Activated naive CD4-positive, alpha-beta T cell treated with anti-CD3 and anti-CD28 coated beads, Interleukin-2, amount 50 U/mL, for 72 hours (primary cell): ENCODE data around the gene PMF1. TPM values are rescaled to one million over a fixed set of nuclear protein-coding genes. Genes with fewer than 3 reads are reported as not detected.
A peak's percentile ranks its signal among the peaks of the same experiment; 100 is the strongest.
"Not testable (repeated sequence)": the region's sequence is repeated elsewhere in the genome, so short reads cannot be mapped to it uniquely, and the experiment has no call there.

Source experiments
- ATAC-seq, 2 donors: fragments of 150-1000 bp; cut with Tn5 transposase; 2 replicates each; pipeline ENCODE4 v1.10.0; 2021; ENCODE audit warnings: mild to moderate bottlenecking in 2 of 2, moderate library complexity in 2 of 2
- DNase-seq, 2 donors: peaks; one replicate each; pipeline ENCODE4 v3.0.0; 2021 to 2022; ENCODE audit warnings: low spot score in 2 of 2
- H3K27ac Mint-ChIP-seq, 2 donors: one replicate each; pipeline ENCODE4 v1.8.0; 2022; ENCODE audit warnings: mild to moderate bottlenecking in 2 of 2, mixed read lengths in 2 of 2
- H3K36me3 Mint-ChIP-seq, 2 donors: one replicate each; pipeline ENCODE4 v1.8.0; 2022; ENCODE audit warnings: mixed read lengths in 2 of 2
- H3K9me3 Mint-ChIP-seq, 2 donors: one replicate each; pipeline ENCODE4 v1.8.0; 2022; ENCODE audit warnings: mixed read lengths in 2 of 2
- total RNA-seq, 2 donors: library from RNA; stranded (reverse); gene quantifications; one replicate each; pipeline ENCODE4 v1.2.3, GENCODE V29; 2022

Gene PMF1
- total RNA-seq, 2 donors from 2014 or later: 120 to 156 TPM

DNA sequence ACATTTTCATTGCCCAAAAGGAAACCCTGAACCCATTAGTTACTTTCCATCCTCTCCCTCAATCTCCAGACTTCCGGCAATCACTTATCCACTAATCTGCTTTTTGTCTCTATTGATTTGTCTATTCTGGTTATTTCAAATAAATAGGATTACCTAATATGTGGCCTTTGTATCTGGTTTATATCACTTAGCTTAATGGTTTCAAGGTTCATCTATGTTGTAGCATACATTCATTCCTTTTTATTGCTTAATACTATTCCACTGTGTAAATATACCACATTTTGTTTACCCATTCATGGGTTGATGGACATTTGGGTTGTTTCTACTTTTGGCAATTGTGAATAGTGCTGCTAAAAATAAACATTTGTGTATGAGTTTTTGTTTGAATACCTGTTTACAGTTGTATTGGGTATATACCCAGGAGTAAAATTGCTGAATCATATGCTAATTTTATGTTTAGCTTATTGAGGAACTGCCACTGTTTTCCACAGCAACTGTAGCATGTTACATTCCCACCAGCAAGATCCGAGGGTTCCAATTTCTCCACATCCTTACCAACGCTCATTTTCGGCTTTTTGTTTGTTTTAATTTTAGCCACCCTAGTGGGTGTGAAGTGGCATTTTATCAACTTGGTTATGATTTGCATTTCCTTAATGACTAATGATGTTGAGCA lies 21.4 kb upstream of the PMF1 start:
- no peak for ATAC-seq
- H3K9me3 Mint-ChIP-seq: no peaks in the 10 kb centered on the region
- no peak overlapping the region for H3K27ac Mint-ChIP-seq
- DNase-seq: no peak
- peaks cover 27 to 35% of the 10 kb centered on the region in 2 donors for H3K36me3 Mint-ChIP-seq

- DNase-seq: no peak
- ATAC-seq: no peak
- Mint-ChIP-seq H3K27ac (peak overlapping the region; percentile 94 to 98), H3K36me3 (peaks cover 29 to 45% of the 10 kb centered on the region in 2 donors), H3K9me3 (no peaks in the 10 kb centered on the region)
These were observed 19.7 kb upstream of the PMF1 start for GRCh38 chr1:156193208-156193487.

DNA sequence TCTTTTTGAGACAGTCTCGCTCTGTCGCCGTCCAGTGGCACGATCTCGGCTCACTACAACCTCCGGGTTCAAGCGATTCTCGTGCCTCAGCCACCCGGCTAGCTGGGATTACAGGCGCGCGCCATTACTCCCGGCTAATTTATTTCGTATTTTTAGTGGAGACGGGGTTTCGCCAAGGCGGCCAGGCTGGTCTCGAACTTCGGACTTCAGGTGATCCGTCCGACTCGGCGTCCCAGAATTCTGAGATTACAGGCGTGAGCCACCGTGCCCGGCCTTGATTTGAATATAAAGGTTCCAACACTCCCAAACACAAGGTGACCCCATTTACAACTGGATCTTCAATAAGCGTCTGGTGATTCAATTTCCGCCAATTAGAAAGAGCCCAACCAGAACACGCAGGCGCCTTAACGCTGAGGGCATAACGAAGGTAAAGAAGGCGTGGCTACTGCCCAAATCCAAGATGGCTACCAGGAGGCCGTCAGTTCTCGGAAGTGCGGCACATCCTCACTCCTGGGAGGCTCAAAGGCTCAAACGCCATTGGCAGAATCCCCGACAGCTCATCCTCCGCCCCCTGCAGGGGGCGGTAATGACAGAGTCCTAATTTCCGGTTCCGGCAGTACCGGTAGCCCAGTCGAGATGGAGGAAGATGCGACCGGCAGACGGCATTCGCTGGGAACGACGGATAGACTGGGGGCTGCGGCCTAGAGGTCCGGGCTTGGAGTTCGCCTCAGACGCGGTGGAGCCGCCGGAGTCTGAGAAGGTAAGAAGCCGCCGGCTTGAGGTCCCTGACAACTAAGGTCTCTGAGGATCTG lies 19.1 kb upstream of the PMF1 start, which contains the start of gene SLC25A44:
Gene SLC25A44, plus strand, starts transcription at position 617 of the 812 bp plus-strand sequence. CDS start 5,744 bp downstream, outside the sequence.
- ATAC-seq (peak; percentile 91 to 96), DNase-seq (peak; percentile 97 to 99)
- no peaks in the 10 kb centered on the region for H3K9me3 Mint-ChIP-seq
- peak within 1 kb of the TSS; percentile 94 to 98 for H3K27ac Mint-ChIP-seq
- H3K36me3 Mint-ChIP-seq: peaks cover 29 to 49% of the 10 kb centered on the region in 2 donors

DNA sequence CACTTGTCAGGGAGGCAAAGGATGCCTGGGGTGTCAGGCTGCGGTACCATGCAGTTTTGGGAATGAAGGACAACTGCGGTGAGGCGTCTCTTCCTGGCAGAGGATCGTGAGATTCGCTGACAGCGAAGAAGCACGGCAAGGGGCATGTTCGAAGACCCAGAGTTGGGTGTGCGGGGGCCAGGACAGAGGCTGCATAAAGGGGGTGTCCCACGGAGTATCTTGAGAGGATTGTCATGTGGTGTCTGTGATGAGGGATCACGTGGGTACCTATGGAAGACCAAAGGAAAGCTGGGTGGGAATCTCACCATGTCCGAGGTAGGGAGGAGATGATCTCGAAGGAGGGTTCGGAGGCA lies 18.5 kb upstream of the PMF1 start:
- Mint-ChIP-seq H3K36me3 (peaks cover 32 to 55% of the 10 kb centered on the region in 2 donors), H3K27ac (peak overlapping the region; percentile 94 to 98), H3K9me3 (no peaks in the 10 kb centered on the region)
- ATAC-seq: no peak
- no peak for DNase-seq

- ATAC-seq: no peak
- peaks cover 46 to 65% of the 10 kb centered on the region in 2 donors for H3K36me3 Mint-ChIP-seq
- no peak for DNase-seq
- H3K27ac Mint-ChIP-seq: peak overlapping the region; percentile 57 to 76
- no peaks in the 10 kb centered on the region for H3K9me3 Mint-ChIP-seq
These were observed 17.0 kb upstream of the PMF1 start for GRCh38 chr1:156195853-156196252.

- peaks cover 46 to 65% of the 10 kb centered on the region in 2 donors for H3K36me3 Mint-ChIP-seq
- no peaks in the 10 kb centered on the region for H3K9me3 Mint-ChIP-seq
- peak overlapping the region in 1 of 2 donors; percentile 90 for H3K27ac Mint-ChIP-seq
- no peak for DNase-seq
- no peak for ATAC-seq
These were observed 16.4 kb upstream of the PMF1 start for GRCh38 chr1:156196445-156196844.

DNA sequence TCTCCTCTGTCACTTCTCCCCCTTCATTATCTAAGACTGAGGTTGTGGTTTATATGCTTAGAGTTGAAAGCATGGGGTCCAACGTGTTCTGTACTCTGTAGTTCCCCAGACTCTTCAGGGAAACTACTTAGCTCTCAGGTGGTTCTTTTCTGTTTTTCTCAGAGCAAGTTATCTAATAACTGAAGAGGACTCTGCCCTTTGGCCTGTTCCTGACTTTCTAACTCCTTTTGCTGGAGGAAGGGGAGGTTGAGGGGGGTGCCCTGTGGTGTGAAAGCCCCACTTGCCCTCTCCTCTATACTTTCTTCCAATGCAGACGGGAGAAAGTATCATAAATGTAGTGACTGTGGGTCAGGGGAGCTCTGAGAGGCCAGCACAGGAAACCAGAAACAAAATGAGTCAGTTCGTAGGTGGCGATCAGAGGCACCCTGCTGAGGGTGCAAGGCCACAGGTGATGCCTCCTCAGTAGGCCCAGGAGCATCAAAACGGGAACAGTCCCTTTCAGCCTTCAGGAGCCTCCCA lies 13.9 kb upstream of the PMF1 start:
- H3K27ac Mint-ChIP-seq: peak overlapping the region; percentile 83 to 90
- ATAC-seq (peak; percentile 80 to 87), DNase-seq (peak in 1 of 2 donors; percentile 79)
- peaks cover 37 to 55% of the 10 kb centered on the region in 2 donors for H3K36me3 Mint-ChIP-seq
- H3K9me3 Mint-ChIP-seq: no peaks in the 10 kb centered on the region

DNA sequence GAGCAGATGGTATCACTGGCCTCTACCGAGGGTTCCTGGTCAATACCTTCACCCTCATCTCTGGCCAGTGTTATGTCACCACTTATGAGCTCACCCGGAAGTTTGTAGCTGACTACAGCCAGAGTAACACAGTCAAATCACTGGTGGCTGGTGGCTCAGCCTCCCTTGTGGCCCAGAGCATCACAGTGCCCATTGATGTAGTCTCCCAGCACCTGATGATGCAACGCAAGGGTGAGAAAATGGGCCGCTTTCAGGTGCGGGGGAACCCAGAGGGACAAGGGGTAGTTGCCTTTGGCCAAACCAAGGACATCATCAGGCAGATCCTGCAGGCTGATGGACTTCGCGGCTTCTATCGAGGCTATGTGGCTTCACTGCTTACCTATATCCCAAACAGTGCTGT lies 12.8 kb upstream of the PMF1 start:
- peak overlapping the region; percentile 83 to 90 for H3K27ac Mint-ChIP-seq
- H3K36me3 Mint-ChIP-seq: peaks cover 30 to 47% of the 10 kb centered on the region in 2 donors

DNA sequence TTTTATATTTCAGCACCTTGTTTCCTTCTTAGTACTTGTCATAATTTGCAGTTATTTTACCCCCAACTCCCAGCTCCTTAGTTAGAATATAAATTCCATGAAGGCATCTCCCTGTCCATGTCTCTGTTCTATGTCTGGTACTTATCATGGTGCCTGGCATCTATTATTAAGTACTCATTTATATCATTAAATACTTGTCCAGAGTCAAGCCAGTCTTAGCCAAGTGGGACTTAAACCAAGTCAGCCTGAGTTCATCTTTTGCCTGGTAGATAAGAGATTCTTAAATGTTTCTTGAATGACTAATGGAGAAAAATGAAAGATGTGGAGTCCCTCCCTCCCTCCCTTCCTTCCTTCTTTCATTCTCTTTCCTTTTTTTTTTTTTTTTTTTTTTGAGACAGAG lies 9.5 kb upstream of the PMF1 start:
- Mint-ChIP-seq H3K9me3 (no peaks in the 10 kb centered on the region), H3K36me3 (peaks cover 23 to 41% of the 10 kb centered on the region in 2 donors), H3K27ac (no peak overlapping the region)
- DNase-seq (no peak), ATAC-seq (no peak)

More for the DNA sequence above, 12.8 kb upstream of the PMF1 start:
- no peaks in the 10 kb centered on the region for H3K9me3 Mint-ChIP-seq
- ATAC-seq: peak in 1 of 2 donors; percentile 24
- DNase-seq: no peak

GRCh38 chr1:156204686-156205085 lies 8.1 kb upstream of the PMF1 start:
- H3K9me3 Mint-ChIP-seq: no peaks in the 10 kb centered on the region
- ATAC-seq (no peak), DNase-seq (no peak)
- H3K27ac Mint-ChIP-seq: no peak overlapping the region
- H3K36me3 Mint-ChIP-seq: peaks cover 16 to 35% of the 10 kb centered on the region in 2 donors

GRCh38 chr1:156211243-156211642 lies 1.6 kb upstream of the PMF1 start:
- peaks cover 0 to 4% of the 10 kb centered on the region in 2 donors for H3K9me3 Mint-ChIP-seq
- ATAC-seq: no peak
- DNase-seq: no peak
- peak overlapping the region in 1 of 2 donors; percentile 97 for H3K27ac Mint-ChIP-seq
- peaks cover 17 to 64% of the 10 kb centered on the region in 2 donors for H3K36me3 Mint-ChIP-seq

DNA sequence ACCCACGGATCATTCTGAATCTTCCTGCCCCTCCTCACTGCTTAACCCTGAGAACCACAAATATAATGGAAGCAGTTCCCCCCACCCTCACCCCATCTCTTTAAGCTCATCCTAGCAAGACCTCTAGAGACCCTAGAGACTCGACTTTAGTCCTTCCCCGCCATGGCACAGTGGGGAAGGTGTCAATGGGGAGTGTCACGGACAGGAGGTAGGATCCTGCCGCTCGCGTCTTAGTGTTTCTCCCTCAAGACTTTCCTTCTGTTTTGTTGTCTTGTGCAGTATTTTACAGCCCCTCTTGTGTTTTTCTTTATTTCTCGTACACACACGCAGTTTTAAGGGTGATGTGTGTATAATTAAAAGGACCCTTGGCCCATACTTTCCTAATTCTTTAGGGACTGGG lies 677 bp upstream of the PMF1 start:
- H3K36me3 Mint-ChIP-seq: peaks cover 17 to 64% of the 10 kb centered on the region in 2 donors
- no peak for DNase-seq

GRCh38 chr1:156213644-156213966 lies 798 bp downstream of the PMF1 start:
- Mint-ChIP-seq H3K9me3 (peaks cover 0 to 4% of the 10 kb centered on the region in 2 donors), H3K36me3 (peaks cover 17 to 57% of the 10 kb centered on the region in 2 donors), H3K27ac (peak overlapping the region; percentile 97 to 100)
- no peak for DNase-seq
- ATAC-seq: no peak

More for the DNA sequence above, 677 bp upstream of the PMF1 start:
- Mint-ChIP-seq H3K9me3 (peaks cover 0 to 4% of the 10 kb centered on the region in 2 donors), H3K27ac (peak overlapping the region; percentile 97 to 100)
- ATAC-seq: no peak

DNA sequence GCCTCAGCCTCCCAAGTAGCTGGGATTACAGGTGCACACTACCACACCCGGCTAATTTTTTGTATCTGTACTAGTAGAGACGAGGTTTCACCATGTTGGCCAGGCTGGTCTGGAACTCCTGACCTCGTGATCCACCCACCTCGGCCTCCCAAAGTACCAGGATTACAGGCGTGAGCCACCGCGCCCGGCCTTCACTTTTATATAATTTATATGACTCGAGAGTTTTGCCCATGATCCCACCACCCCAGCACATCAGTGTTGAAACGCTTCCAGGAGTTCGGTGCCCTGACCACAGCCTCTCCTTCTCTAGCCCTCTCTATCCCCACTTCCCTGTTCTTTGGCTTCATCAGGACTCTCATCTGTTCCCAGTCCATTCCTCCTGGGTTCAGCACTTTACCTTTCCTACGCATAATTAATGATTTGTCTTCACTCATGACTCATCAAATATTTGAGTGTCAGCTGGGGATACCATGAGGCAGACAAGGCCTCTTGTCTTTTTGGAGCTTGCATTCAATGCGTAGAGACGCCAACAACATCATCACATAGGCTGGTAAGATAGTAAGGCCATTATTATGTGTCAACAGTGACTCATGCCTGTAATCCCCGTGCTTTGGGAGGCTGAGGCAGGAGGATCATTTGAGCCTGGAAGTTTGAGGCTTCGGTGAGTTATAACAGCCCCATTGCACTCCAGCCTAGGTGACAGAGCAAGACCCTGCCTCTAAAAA lies 1.4 kb downstream of the PMF1 start:
- ATAC-seq (peak in 1 of 2 donors; percentile 26), DNase-seq (no peak)
- H3K9me3 Mint-ChIP-seq: peaks cover 0 to 5% of the 10 kb centered on the region in 2 donors
- H3K36me3 Mint-ChIP-seq: peaks cover 19 to 56% of the 10 kb centered on the region in 2 donors
- peak overlapping the region; percentile 97 to 100 for H3K27ac Mint-ChIP-seq

GRCh38 chr1:156216361-156217086 lies 3.7 kb downstream of the PMF1 start:
- ATAC-seq, DNase-seq: not testable (repeated sequence)
- H3K27ac Mint-ChIP-seq: peak overlapping the region; percentile 100
- peaks cover 7 to 14% of the 10 kb centered on the region in 2 donors for H3K9me3 Mint-ChIP-seq
- peaks cover 32 to 69% of the 10 kb centered on the region in 2 donors for H3K36me3 Mint-ChIP-seq

- Mint-ChIP-seq H3K36me3 (peaks cover 42 to 65% of the 10 kb centered on the region in 2 donors), H3K27ac (peak overlapping the region; percentile 100), H3K9me3 (peaks cover 13 to 14% of the 10 kb centered on the region in 2 donors)
- ATAC-seq: peak; percentile 35 to 69
- DNase-seq: peak in 1 of 2 donors; percentile 61
These were observed 5.1 kb downstream of the PMF1 start for GRCh38 chr1:156217871-156218270.
